Prostate gland (tissue), 2 donors: ENCODE data around the gene DPYD. TPM values are rescaled to one million over a fixed set of nuclear protein-coding genes. Genes with fewer than 3 reads are reported as not detected.

Source experiments
- DNase-seq: peaks from one replicate; pipeline ENCODE4 v3.0.0-alpha.2; 2019; ENCODE audit warnings: low spot score
- H3K27ac ChIP-seq, 2 donors: fragments of 200-600 bp; sonication (generic); 2 replicates each; pipeline ENCODE4 v1.5.1; 2017 to 2019
- H3K27me3 ChIP-seq: fragments of 200-600 bp; sonication (generic); replicated peaks from 2 replicates; pipeline ENCODE4 v1.5.1; 2019; ENCODE audit not compliant: insufficient read depth
- H3K36me3 ChIP-seq, 2 donors: fragments of 200-600 bp; sonication (generic); 1 replicate in 1 of 2; 2 replicates in 1 of 2; pipeline versions ENCODE4 v1.5.1 to v1.8.1; 2017 to 2019
- H3K4me1 ChIP-seq: fragments of 200-600 bp; sonication (generic); replicated peaks from 2 replicates; pipeline ENCODE4 v1.5.1; 2019
- H3K4me3 ChIP-seq, 2 donors: fragments of 200-600 bp; sonication (generic); 2 replicates each; pipeline ENCODE4 v1.5.1; 2017 to 2019
- H3K9me3 ChIP-seq: fragments of 200-600 bp; sonication (generic); 2 replicates; pipeline ENCODE4 v1.5.1; 2017
- POLR2A ChIP-seq: fragments of 450-650 bp; IDR thresholded peaks from one replicate; pipeline ENCODE4 v1.6.1; 2016; ENCODE audit warnings: antibody characterized with exemption, mild to moderate bottlenecking
- POLR2AphosphoS5 ChIP-seq: sonication (generic); formaldehyde crosslinking; IDR thresholded peaks from one replicate; pipeline ENCODE4 v1.6.1; 2017; ENCODE audit warnings: antibody characterized with exemption
- WGBS: methylation state at CpG from one replicate; pipeline ENCODE4 v1.1.5; 2018; 5-methylcytosine and 5-hydroxymethylcytosine counted together
- intact Hi-C: fragments of 100-400 bp; cut with DNase I; formaldehyde crosslinking; loops from one replicate; pipeline ENCODE4 v1.14.2; 2022
- total RNA-seq, 2 donors: library from RNA; depleted of rRNA; stranded (reverse); fragments of >200 nt; gene quantifications; one replicate each; pipeline ENCODE4 v1.1.0, GENCODE V29; 2016
- TF ChIP-seq, protein P1 (sequence below), 4 experiments: fragments of 200-600 bp in 2 of 4; fragments of 450-650 bp in 2 of 4; sonication (generic) in 2 of 4; IDR thresholded peaks; 1 replicate in 3 of 4; 2 replicates in 1 of 4; pipeline ENCODE4 v1.5.1; 2016 to 2019; ENCODE audit warnings: antibody characterized with exemption in 4 of 4, mild to moderate bottlenecking in 2 of 4, moderate library complexity in 2 of 4

The DPYD gene
- total RNA-seq, 2 donors from 2014 or later: 18.2 to 19.7 TPM

- DNase-seq: no peak
- Histone ChIP-seq H3K4me3 (no peak overlapping the region), H3K27me3 (no peaks in the 10 kb centered on the region), H3K27ac (no peak overlapping the region), H3K9me3 (no peaks in the 10 kb centered on the region), H3K4me1 (no peaks in the 10 kb centered on the region), H3K36me3 (peaks cover 0 to 3% of the 10 kb centered on the region in 2 donors)
- 93% methylated on average over 1 of the region's 1 CpG for WGBS
- intact Hi-C loops: no loop called here
- TF ChIP-seq, protein P1, sequence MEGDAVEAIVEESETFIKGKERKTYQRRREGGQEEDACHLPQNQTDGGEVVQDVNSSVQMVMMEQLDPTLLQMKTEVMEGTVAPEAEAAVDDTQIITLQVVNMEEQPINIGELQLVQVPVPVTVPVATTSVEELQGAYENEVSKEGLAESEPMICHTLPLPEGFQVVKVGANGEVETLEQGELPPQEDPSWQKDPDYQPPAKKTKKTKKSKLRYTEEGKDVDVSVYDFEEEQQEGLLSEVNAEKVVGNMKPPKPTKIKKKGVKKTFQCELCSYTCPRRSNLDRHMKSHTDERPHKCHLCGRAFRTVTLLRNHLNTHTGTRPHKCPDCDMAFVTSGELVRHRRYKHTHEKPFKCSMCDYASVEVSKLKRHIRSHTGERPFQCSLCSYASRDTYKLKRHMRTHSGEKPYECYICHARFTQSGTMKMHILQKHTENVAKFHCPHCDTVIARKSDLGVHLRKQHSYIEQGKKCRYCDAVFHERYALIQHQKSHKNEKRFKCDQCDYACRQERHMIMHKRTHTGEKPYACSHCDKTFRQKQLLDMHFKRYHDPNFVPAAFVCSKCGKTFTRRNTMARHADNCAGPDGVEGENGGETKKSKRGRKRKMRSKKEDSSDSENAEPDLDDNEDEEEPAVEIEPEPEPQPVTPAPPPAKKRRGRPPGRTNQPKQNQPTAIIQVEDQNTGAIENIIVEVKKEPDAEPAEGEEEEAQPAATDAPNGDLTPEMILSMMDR (IDR thresholded peaks at IDR 0.05): no peak
- TF ChIP-seq POLR2A: no peak
- TF ChIP-seq POLR2AphosphoS5: no peak
Measured at GRCh38 chr1:97507863-97508262, 413.0 kb downstream of the DPYD start.

DNA sequence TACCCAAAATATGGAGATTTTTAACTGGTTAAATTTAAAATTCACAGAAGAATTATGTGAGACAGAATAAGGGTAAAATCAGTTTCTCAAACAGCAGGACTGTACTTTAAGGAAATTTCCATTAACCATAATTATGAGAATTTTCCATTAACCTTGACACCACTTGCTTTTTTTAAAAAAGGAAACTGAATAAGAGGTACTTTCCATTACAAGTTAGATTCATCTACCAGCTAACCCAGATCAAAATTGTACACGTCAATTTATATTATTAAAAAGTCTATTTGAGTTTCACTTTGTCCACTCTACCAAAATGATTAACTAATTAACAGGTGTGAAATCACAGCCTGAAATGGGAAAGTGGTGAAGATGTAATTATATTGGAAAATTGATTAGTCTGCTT lies 414.5 kb downstream of the DPYD start:
- Histone ChIP-seq H3K27ac (no peak overlapping the region), H3K27me3 (no peaks in the 10 kb centered on the region), H3K36me3 (peaks cover 0 to 3% of the 10 kb centered on the region in 2 donors), H3K4me1 (no peaks in the 10 kb centered on the region), H3K9me3 (no peaks in the 10 kb centered on the region), H3K4me3 (no peak overlapping the region)
- TF ChIP-seq POLR2A (no peak), POLR2AphosphoS5 (no peak)
- TF ChIP-seq, protein P1 (IDR thresholded peaks at IDR 0.05): no peak
- intact Hi-C loops: no loop called here
- WGBS: 87% methylated on average over 1 of the region's 1 CpG
- DNase-seq: no peak

DNA sequence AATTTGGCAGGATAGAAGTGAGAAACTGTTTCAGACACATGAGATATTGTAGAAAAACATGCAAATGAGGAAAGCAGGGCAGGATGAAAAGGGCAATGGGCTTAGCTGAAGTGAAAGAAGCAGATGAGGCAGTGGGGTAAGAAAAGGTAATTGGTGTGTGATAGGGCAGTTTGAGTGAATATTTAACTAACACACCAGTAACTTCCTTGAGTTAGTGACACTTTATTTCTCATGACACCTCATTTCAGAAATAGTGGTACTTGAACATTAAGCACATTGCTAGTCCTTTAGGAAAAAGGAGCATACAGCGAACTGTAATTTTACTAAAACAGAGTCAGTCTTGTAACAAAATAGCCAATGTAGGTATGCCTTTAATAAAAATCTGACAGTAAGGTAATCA lies 415.0 kb downstream of the DPYD start:
- Histone ChIP-seq H3K4me1 (no peaks in the 10 kb centered on the region), H3K27me3 (no peaks in the 10 kb centered on the region), H3K36me3 (peaks cover 0 to 3% of the 10 kb centered on the region in 2 donors), H3K9me3 (no peaks in the 10 kb centered on the region), H3K27ac (no peak overlapping the region), H3K4me3 (no peak overlapping the region)
- intact Hi-C loops: no loop called here
- no peak for DNase-seq
- 97% methylated on average over 1 of the region's 1 CpG for WGBS
- TF ChIP-seq POLR2A: no peak
- TF ChIP-seq, protein P1 (IDR thresholded peaks at IDR 0.05): no peak
- TF ChIP-seq POLR2AphosphoS5: no peak

DNA sequence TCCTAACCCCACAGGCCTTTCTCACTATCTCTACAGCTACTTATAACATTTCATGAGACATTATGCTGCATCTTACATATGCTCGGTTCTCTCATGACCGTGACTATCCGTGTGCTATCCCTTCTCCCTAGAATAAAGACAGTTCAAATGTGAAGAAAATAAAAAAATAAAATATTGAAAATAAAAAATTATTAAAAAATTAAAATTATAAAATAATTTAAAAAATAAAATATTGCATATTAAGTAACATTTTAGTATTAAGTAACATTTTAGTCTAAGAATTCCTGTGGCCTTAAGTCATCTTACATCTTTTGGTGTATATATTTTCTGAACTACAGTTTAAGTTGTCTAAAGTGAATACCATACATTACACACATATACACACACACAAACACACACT lies 415.5 kb downstream of the DPYD start:
- Histone ChIP-seq H3K36me3 (peaks cover 0 to 3% of the 10 kb centered on the region in 2 donors), H3K9me3 (no peaks in the 10 kb centered on the region), H3K27ac (no peak overlapping the region), H3K4me3 (no peak overlapping the region), H3K27me3 (no peaks in the 10 kb centered on the region), H3K4me1 (no peaks in the 10 kb centered on the region)
- DNase-seq: no peak
- TF ChIP-seq, protein P1 (IDR thresholded peaks at IDR 0.05): no peak
- TF ChIP-seq POLR2AphosphoS5 (no peak), POLR2A (no peak)
- intact Hi-C loops: no loop called here
- 90% methylated on average over 3 of the region's 3 CpGs for WGBS

GRCh38 chr1:97502360-97502759 lies 418.5 kb downstream of the DPYD start:
- H3K27me3 ChIP-seq: no peaks in the 10 kb centered on the region
- H3K4me1 ChIP-seq: no peaks in the 10 kb centered on the region
- TF ChIP-seq POLR2A: no peak
- TF ChIP-seq, protein P1 (IDR thresholded peaks at IDR 0.05): no peak
- no peak for TF ChIP-seq POLR2AphosphoS5
- 78% methylated on average over 4 of the region's 4 CpGs for WGBS
- H3K9me3 ChIP-seq: no peaks in the 10 kb centered on the region
- H3K27ac ChIP-seq: no peak overlapping the region
- intact Hi-C loops: no loop called here
- DNase-seq: no peak
- H3K4me3 ChIP-seq: no peak overlapping the region
- no peaks in the 10 kb centered on the region for H3K36me3 ChIP-seq
